ENCODE results near the gene HOXB5.

Gene HOXB5

GRCh38 chr17:48571826-48572417, 21.7 kb downstream of the HOXB5 start:
- DNase-seq (ENCODE audit: low spot score): no peak

- no peak for DNase-seq (ENCODE audit: low spot score)
Measured at GRCh38 chr17:48571024-48571818, 22.4 kb downstream of the HOXB5 start.

GRCh38 chr17:48570325-48571023, 23.1 kb downstream of the HOXB5 start:
- no peak for DNase-seq (ENCODE audit: low spot score)

GRCh38 chr17:48569674-48570324, 23.8 kb downstream of the HOXB5 start:
- no peak for DNase-seq (ENCODE audit: low spot score)

- no peak for DNase-seq (ENCODE audit: low spot score)
Measured at GRCh38 chr17:48569240-48569582, 24.4 kb downstream of the HOXB5 start.

GRCh38 chr17:48568499-48569239, 24.9 kb downstream of the HOXB5 start:
- DNase-seq (ENCODE audit: low spot score): no peak

GRCh38 chr17:48567646-48568354, 25.8 kb downstream of the HOXB5 start:
- DNase-seq (ENCODE audit: low spot score): no peak

- no peak for DNase-seq (ENCODE audit: low spot score)
Measured at GRCh38 chr17:48567209-48567608, 26.4 kb downstream of the HOXB5 start.

- no peak for DNase-seq (ENCODE audit: low spot score)
Measured at GRCh38 chr17:48566717-48567116, 26.9 kb downstream of the HOXB5 start.

- DNase-seq (ENCODE audit: low spot score): no peak
Measured at GRCh38 chr17:48565925-48566710, 27.5 kb downstream of the HOXB5 start.

GRCh38 chr17:48565022-48565554, 28.5 kb downstream of the HOXB5 start:
- DNase-seq (ENCODE audit: low spot score): no peak

- no peak for DNase-seq (ENCODE audit: low spot score)
Measured at GRCh38 chr17:48564188-48565021, 29.2 kb downstream of the HOXB5 start.

GRCh38 chr17:48563867-48564187, 29.8 kb downstream of the HOXB5 start:
- DNase-seq (ENCODE audit: low spot score): no peak

- DNase-seq (ENCODE audit: low spot score): no peak
Measured at GRCh38 chr17:48563385-48563838, 30.2 kb downstream of the HOXB5 start.

- no peak for DNase-seq (ENCODE audit: low spot score)
Measured at GRCh38 chr17:48562934-48563333, 30.6 kb downstream of the HOXB5 start.

GRCh38 chr17:48561884-48562810, 31.4 kb downstream of the HOXB5 start:
- DNase-seq (ENCODE audit: low spot score): no peak

- DNase-seq (ENCODE audit: low spot score): no peak
Measured at GRCh38 chr17:48559840-48560817, 33.5 kb downstream of the HOXB5 start.
